Measurements from ENCODE around the gene PECR.

Gene PECR

GRCh38 chr2:216057688-216058193 lies 23.9 kb downstream of the PECR start:
- Histone ChIP-seq H3K9me3 (ENCODE audit: low read depth, low read length) (no peaks in the 10 kb centered on the region), H3K36me3 (ENCODE audit: insufficient read depth, low read length) (peaks cover 15% of the 10 kb centered on the region), H3K4me3 (no peak overlapping the region), H3K9ac (ENCODE audit: insufficient read length) (no peak overlapping the region), H3K27ac (no peak overlapping the region)
- TF ChIP-seq POLR2AphosphoS5 (IDR thresholded peaks at IDR 0.05; ENCODE audit: borderline replicate concordance, low read depth, low read length) (no peak), EZH2 (IDR thresholded peaks at IDR 0.05) (no peak), FOXP2 (optimal IDR thresholded peaks at IDR 0.05; ENCODE audit: control extremely low read depth, extremely low read length, insufficient read depth) (no peak)
- no peak for DNase-seq (ENCODE audit: low read depth, low spot score)

GRCh38 chr2:216056739-216057138 lies 24.9 kb downstream of the PECR start:
- Histone ChIP-seq H3K9ac (ENCODE audit: insufficient read length) (no peak overlapping the region), H3K4me3 (no peak overlapping the region), H3K36me3 (ENCODE audit: insufficient read depth, low read length) (peaks cover 12% of the 10 kb centered on the region), H3K27ac (no peak overlapping the region), H3K9me3 (ENCODE audit: low read depth, low read length) (no peaks in the 10 kb centered on the region)
- no peak for TF ChIP-seq POLR2AphosphoS5 (IDR thresholded peaks at IDR 0.05; ENCODE audit: borderline replicate concordance, low read depth, low read length)
- no peak for TF ChIP-seq FOXP2 (optimal IDR thresholded peaks at IDR 0.05; ENCODE audit: control extremely low read depth, extremely low read length, insufficient read depth)
- no peak for TF ChIP-seq EZH2 (IDR thresholded peaks at IDR 0.05)
- DNase-seq (ENCODE audit: low read depth, low spot score) = no peak

DNA sequence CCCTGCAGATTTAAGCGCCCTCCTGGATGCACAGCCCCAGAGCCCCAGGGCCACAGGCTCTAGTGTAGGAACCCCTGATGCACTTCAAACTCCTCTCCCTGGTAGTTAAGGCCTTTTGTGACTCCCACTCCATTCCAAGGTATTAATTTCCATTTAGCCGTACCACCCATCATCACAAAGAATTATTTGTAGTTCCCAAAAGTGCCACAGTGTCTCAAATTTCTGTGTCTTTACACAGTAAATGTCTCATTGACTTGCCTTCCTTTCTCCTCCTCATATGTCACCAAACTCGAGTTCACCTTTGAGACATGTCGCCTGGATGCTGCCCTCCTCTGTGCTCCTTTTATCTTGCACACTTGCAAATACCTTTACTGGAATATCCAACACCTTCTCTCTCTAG lies 25.9 kb downstream of the PECR start:
- Histone ChIP-seq H3K4me3 (no peak overlapping the region), H3K9me3 (ENCODE audit: low read depth, low read length) (no peaks in the 10 kb centered on the region), H3K9ac (ENCODE audit: insufficient read length) (no peak overlapping the region), H3K27ac (no peak overlapping the region), H3K36me3 (ENCODE audit: insufficient read depth, low read length) (peaks cover 12% of the 10 kb centered on the region)
- DNase-seq (ENCODE audit: low read depth, low spot score) = no peak
- TF ChIP-seq POLR2AphosphoS5 (IDR thresholded peaks at IDR 0.05; ENCODE audit: borderline replicate concordance, low read depth, low read length) (no peak), EZH2 (IDR thresholded peaks at IDR 0.05) (no peak), FOXP2 (optimal IDR thresholded peaks at IDR 0.05; ENCODE audit: control extremely low read depth, extremely low read length, insufficient read depth) (no peak)

- TF ChIP-seq EZH2 (IDR thresholded peaks at IDR 0.05) (no peak), FOXP2 (optimal IDR thresholded peaks at IDR 0.05; ENCODE audit: control extremely low read depth, extremely low read length, insufficient read depth) (no peak), POLR2AphosphoS5 (IDR thresholded peaks at IDR 0.05; ENCODE audit: borderline replicate concordance, low read depth, low read length) (no peak)
- no peak overlapping the region for H3K9ac ChIP-seq (ENCODE audit: insufficient read length)
- 0 out of 2 replicates have a peak, but pooled peaks cover 2% of the 10 kb centered on the region for H3K36me3 ChIP-seq (ENCODE audit: insufficient read depth, low read length)
- no peak for DNase-seq (ENCODE audit: low read depth, low spot score)
- no peak overlapping the region for H3K4me3 ChIP-seq
- H3K27ac ChIP-seq = no peak overlapping the region
- no peaks in the 10 kb centered on the region for H3K9me3 ChIP-seq (ENCODE audit: low read depth, low read length)
Measured at GRCh38 chr2:216052420-216052819, 29.2 kb downstream of the PECR start.

DNA sequence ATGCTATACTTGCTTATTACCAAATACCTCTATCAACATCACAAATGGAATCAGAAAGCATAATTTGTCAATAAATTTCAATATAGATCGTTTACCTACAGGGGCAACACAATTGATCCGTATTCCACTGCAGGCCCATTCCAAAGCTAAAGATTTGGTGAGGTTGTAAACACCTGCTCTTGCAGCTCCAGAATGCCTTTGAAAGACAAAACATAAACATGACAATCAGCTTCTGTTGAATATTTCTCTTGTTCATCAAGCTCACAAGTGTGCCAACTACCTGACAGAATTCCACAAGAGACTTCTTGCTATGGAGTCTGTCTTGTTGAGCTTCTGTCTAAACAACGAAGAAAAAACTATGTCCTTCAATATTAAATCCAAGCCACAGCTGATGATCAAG lies 30.3 kb downstream of the PECR start:
- no peak overlapping the region for H3K9ac ChIP-seq (ENCODE audit: insufficient read length)
- TF ChIP-seq FOXP2 (optimal IDR thresholded peaks at IDR 0.05; ENCODE audit: control extremely low read depth, extremely low read length, insufficient read depth) (no peak), EZH2 (IDR thresholded peaks at IDR 0.05) (no peak), POLR2AphosphoS5 (IDR thresholded peaks at IDR 0.05; ENCODE audit: borderline replicate concordance, low read depth, low read length) (no peak)
- no peaks in the 10 kb centered on the region for H3K9me3 ChIP-seq (ENCODE audit: low read depth, low read length)
- no peak for DNase-seq (ENCODE audit: low read depth, low spot score)
- no peak overlapping the region for H3K27ac ChIP-seq
- 0 out of 2 replicates have a peak, but pooled peaks cover 2% of the 10 kb centered on the region for H3K36me3 ChIP-seq (ENCODE audit: insufficient read depth, low read length)
- H3K4me3 ChIP-seq = no peak overlapping the region

GRCh38 chr2:216049452-216049851 lies 32.2 kb downstream of the PECR start:
- Histone ChIP-seq H3K27ac (peak overlapping the region; percentile 35; the same call in 1 of the 2 replicates), H3K4me3 (no peak overlapping the region), H3K9me3 (ENCODE audit: low read depth, low read length) (no peaks in the 10 kb centered on the region), H3K36me3 (ENCODE audit: insufficient read depth, low read length) (peaks cover 2% of the 10 kb centered on the region; the same call in 1 of the 2 replicates), H3K9ac (ENCODE audit: insufficient read length) (no peak overlapping the region)
- no peak for DNase-seq (ENCODE audit: low read depth, low spot score)
- TF ChIP-seq EZH2 (IDR thresholded peaks at IDR 0.05) = no peak
- no peak for TF ChIP-seq POLR2AphosphoS5 (IDR thresholded peaks at IDR 0.05; ENCODE audit: borderline replicate concordance, low read depth, low read length)
- no peak for TF ChIP-seq FOXP2 (optimal IDR thresholded peaks at IDR 0.05; ENCODE audit: control extremely low read depth, extremely low read length, insufficient read depth)

DNA sequence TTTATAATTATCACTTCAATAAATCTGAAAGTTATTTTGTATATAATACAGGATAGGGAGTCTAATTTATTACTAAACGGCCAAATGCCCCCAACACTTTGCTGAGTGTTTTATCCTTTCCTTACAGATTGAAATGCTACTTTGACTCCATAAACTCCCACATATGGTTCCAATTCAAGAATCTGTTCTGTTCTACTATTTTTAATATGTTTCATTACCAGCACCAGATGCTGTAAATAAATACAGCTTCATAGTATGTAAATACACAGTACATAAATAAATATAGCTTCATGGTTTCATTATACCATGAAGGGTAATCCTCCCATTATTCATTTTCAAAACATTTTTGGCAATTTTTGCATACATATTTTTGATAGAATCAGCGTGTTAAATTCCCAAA lies 34.2 kb downstream of the PECR start:
- H3K9me3 ChIP-seq (ENCODE audit: low read depth, low read length) = no peaks in the 10 kb centered on the region
- peak overlapping the region; percentile 69 for H3K27ac ChIP-seq
- no peak for TF ChIP-seq EZH2 (IDR thresholded peaks at IDR 0.05)
- TF ChIP-seq FOXP2 (optimal IDR thresholded peaks at IDR 0.05; ENCODE audit: control extremely low read depth, extremely low read length, insufficient read depth) = peak; percentile 83
- no peak for DNase-seq (ENCODE audit: low read depth, low spot score)
- no peak overlapping the region for H3K9ac ChIP-seq (ENCODE audit: insufficient read length)
- peak overlapping the region; percentile 19; the same call in 1 of the 2 replicates for H3K4me3 ChIP-seq
- peaks cover 10% of the 10 kb centered on the region; the same call in 1 of the 2 replicates for H3K36me3 ChIP-seq (ENCODE audit: insufficient read depth, low read length)

DNA sequence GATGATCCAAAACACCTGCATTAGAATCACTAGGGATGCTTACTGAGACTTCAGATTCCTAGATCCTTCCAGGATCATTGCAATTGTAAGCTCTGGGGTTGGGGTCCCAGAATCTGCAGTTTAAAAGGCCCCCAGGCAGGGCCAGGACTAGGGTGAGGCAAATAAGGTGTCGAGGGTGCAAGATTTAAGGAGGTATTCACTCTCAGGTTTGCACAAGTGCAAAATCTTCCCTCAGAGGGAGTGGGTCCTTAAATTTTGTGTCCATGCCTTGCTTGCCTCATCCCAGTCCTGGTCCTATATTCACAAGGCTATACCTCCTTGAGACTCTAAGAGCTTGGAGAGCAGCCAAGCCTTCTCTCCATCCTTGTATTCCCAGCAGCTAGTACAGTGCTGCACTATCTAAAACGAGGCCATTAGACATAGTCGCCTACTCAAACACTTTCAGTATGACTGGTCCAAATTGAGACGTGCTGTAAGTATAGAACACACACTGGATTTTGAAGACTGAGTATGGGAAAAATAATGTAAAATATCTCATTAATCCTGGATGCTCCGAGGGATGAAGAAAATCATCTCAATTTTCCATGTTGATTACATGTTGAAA lies 36.6 kb downstream of the PECR start:
- Histone ChIP-seq H3K27ac (no peak overlapping the region), H3K9me3 (ENCODE audit: low read depth, low read length) (no peaks in the 10 kb centered on the region), H3K9ac (ENCODE audit: insufficient read length) (no peak overlapping the region), H3K4me3 (no peak overlapping the region), H3K36me3 (ENCODE audit: insufficient read depth, low read length) (peaks cover 16% of the 10 kb centered on the region; the same call in 1 of the 2 replicates)
- DNase-seq (ENCODE audit: low read depth, low spot score) = no peak
- TF ChIP-seq EZH2 (IDR thresholded peaks at IDR 0.05) (no peak), FOXP2 (optimal IDR thresholded peaks at IDR 0.05; ENCODE audit: control extremely low read depth, extremely low read length, insufficient read depth) (no peak), POLR2AphosphoS5 (IDR thresholded peaks at IDR 0.05; ENCODE audit: borderline replicate concordance, low read depth, low read length) (no peak)
